ENCODE results near the gene IFT122. TPM values are rescaled to one million over a fixed set of nuclear protein-coding genes. Genes with fewer than 3 reads are reported as not detected.
"Not testable (repeated sequence)": the region's sequence is repeated elsewhere in the genome, so short reads cannot be mapped to it uniquely, and the experiment has no call there.

The IFT122 gene
- total RNA-seq, 2 donors from 2014 or later, result 18.8 to 21.6 TPM

DNA sequence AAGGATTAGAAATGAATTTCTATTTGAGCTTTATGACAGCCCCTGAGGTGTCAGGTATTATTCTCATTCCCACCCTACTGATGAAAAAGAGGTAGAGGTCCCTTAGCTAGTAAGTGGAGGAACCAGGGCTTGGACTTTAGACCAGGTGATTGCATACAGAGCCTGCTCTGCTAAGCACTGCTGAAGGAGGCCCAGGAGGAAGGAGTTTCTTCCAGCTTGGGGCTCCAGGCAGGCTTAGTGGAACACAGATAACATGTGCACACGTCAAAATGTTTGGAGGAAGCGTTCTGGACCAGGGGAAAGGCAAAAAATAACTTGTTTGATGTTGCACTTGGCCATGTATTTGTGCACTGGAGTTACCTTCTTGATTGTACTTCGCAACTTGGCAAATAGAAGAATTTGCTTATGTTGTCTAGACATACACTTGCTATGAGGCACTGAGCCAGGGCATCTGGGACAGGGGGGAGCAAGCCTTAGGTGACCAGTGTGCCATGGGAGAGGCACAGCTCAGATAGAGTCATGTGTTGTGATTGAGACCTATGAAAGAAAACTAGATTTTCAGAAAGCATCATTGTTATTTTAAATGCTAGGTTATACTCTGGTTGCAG lies 22.4 kb downstream of the IFT122 start:
- intact Hi-C loops (cut with DNase I, micrococcal nuclease), result no loop called here
- ATAC-seq (peak; percentile 52), DNase-seq (no peak)

DNA sequence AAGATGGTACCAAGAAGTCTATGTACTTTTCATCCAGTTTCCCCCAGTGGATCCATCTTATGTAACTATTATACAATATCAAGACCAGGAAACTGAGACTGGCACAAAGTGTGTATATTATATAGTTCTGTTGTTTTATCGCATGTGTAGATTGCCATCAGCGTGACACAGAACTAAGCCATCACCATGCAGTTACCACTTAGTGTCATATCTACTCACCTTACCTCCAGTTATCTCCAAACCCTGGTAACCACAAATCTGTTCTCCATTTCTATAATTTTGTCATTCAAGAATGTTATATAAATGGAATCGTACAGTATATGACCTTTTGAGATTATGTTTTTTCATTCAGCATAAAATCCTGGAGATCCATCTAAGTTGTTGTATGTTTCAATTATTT lies 23.1 kb downstream of the IFT122 start:
- no peak for ATAC-seq
- intact Hi-C loops (cut with DNase I, micrococcal nuclease), result no loop called here
- no peak for DNase-seq

GRCh38 chr3:129463716-129464115 lies 23.7 kb downstream of the IFT122 start:
- DNase-seq (no peak), ATAC-seq (no peak)
- intact Hi-C loops (cut with DNase I, micrococcal nuclease), result no loop called here

DNA sequence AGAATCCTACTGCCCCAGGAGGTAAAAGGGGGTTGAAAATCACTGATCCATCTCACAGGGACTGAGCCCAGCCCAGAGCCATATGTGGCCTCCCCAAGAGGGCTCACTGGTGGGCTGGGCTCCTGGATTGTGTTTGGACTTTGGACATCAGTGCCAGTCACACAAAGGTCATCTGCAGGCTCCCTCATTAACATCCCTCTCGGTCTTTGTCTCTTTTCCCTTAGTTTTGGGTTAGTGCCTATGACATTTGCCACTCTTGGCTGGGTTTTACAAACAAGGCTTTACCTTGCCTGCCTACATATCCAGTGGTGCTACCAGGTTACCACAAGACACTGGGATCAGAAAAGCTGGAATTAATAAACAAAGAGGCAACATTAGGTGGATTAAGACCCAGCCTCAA lies 27.9 kb downstream of the IFT122 start:
- intact Hi-C loops (cut with DNase I, micrococcal nuclease), result no loop called here
- peak; percentile 74 for ATAC-seq
- no peak for DNase-seq

DNA sequence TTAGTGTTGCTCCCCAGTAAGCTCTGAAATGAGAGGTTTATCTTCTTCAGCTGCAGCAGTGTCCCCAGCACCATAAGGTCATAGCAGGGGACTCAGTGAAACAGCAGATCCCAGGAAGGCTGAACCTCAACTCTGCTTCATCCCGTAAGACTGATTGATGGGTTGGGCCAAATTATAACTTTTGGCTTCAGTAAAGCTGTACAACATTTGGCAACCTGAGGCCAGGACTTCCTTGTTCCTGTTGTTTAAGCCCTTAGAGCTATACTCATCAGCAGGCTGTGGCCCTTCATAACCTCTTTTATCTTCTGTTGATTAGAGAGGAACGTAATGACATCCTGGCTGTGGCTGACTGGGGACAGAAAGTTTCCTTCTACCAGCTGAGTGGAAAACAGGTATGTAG lies 29.0 kb downstream of the IFT122 start:
- intact Hi-C loops (cut with DNase I, micrococcal nuclease), result no loop called here
- DNase-seq, result peak in 1 of 2 donors; percentile 19
- peak; percentile 92 for ATAC-seq

GRCh38 chr3:129470861-129471260 lies 30.8 kb downstream of the IFT122 start:
- ATAC-seq (no peak), DNase-seq (no peak)
- intact Hi-C loops (cut with DNase I, micrococcal nuclease), result no loop called here

- DNase-seq, result no peak
- intact Hi-C loops (cut with DNase I, micrococcal nuclease), result no loop called here
- no peak for ATAC-seq
Observed at GRCh38 chr3:129473067-129473768, 33.2 kb downstream of the IFT122 start.

DNA sequence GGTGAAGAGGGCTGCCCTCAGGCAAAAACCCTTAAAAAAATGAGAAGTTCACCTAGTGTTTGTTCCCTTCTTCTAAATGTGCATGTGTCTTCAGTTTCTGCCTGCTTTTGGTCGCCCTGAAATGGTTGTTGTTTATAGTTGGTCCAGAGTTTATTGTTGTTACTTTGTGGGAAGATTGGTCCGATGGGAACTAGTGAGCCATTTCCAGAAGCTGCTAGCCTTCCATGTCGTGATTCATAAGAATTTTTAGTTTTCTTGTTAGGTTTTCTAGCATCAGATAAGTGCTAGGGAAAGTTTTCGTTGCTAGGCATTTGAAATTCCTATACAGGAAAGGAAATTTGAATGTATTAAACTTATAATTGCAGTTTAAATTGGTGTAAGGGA lies 33.7 kb downstream of the IFT122 start:
- intact Hi-C loops (cut with DNase I, micrococcal nuclease), result no loop called here
- no peak for DNase-seq
- no peak for ATAC-seq

DNA sequence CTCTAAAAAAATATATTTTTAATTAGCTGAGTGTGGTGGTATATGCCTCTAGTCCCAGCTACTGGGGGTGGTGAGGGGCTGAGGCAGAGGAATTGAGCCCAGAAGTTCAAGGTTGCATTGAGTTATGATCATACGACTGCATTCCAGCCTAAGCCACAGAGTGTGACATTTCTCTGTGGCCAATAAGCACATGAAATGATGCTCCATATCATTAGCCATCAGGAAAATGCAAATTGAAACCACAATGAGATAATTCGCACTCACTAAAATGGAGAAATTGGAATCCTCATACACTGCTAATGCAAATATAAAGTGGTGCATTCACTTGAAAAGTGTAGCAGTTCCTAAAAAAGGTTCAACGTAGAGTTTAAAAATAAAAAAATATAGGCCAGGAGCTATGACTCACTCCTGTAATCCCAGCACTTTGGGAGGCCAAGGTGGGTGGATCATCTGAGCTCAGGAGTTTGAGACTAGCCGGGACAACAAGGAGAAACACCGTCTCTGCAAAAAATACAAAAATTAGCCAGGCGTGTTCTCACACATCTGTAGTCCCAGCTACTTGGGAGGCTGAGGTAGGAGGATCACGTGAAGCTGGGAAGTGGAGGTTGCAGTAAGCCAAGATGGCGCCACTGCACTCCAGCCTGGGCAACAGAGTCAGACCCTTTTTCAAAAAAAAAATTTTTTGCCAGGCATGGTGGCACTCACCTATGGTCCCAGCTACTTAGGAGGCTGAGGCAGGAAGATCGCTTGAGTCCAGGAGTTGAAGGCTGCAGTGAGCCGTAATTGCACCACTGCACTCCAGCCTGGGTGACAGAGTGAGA lies 35.2 kb downstream of the IFT122 start:
- intact Hi-C loops (cut with DNase I, micrococcal nuclease), result no loop called here
- no peak for ATAC-seq
- DNase-seq, result no peak

DNA sequence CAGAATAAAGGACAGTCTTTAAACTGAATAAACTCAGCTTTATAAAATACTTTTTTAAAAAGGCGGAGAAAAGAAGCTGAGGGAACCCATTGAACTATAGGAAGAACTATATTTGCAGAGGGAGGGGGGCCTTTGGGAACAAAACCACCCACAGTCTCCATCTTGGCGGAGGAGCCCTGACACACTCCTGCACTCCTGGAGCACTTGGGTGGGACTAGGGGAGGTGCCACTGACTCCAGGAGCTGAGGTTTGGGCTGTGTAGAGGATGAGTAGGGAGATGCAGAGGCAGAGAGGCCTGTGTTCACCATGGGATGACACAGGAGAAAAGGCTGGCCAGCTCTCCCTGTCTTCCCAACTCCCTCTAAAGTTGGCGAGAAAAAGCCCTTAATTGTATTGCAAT lies 35.8 kb downstream of the IFT122 start:
- no peak for ATAC-seq

DNA sequence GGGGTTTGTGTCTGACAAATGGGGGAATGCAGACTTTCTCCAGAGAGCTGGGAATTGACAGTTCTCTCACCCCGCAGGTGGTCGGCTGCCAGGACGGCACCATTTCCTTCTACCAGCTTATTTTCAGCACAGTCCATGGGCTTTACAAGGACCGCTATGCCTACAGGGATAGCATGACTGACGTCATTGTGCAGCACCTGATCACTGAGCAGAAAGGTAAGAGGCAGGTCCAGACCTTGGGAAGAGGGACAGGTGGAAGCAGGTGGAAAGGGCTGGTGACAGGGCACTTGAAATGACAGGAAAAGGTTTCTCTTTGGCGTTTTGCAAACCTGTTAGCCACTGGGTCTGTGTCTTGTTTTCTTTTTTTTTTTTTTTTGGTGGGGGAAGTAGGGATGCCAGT lies 36.6 kb downstream of the IFT122 start:
- intact Hi-C loops (cut with DNase I, micrococcal nuclease), result no loop called here
- DNase-seq (no peak), ATAC-seq (no peak)

More for the DNA sequence above, 35.8 kb downstream of the IFT122 start:
- intact Hi-C loops (cut with DNase I, micrococcal nuclease), result no loop called here
- DNase-seq, result no peak

- DNase-seq; intact Hi-C loops (cut with DNase I, micrococcal nuclease); ATAC-seq: not testable (repeated sequence)
Observed at GRCh38 chr3:129481225-129481765, 41.3 kb downstream of the IFT122 start.

DNA sequence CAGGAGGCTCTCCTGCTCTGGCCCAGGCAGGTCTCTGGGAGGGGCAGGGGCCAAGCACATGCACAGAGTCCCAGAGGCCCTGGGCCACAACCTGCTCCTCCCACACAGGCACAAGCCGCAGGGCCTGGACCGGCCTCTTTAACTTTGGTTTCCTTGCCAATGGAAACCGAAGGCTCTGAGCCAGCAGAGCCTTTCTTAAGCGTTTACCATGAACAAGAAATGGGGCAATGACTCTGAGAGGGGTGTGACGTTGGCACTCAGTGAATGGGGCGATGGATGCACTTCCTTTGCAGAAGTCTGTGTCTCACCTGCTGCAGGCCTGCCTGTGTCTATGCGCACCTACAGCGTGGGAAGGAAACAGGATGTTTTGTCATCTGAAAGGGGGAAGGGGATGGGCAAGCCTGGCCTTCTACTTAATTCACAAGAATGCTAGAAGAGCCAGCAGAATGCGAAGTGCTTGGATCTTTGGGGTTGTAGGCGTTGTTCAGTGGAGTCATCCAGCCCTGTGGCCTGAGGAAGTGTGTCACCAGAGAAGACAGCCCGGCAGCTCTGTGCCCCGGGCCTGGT lies 41.8 kb downstream of the IFT122 start:
- ATAC-seq (no peak), DNase-seq (no peak)
- intact Hi-C loops (cut with DNase I, micrococcal nuclease), result no loop called here

DNA sequence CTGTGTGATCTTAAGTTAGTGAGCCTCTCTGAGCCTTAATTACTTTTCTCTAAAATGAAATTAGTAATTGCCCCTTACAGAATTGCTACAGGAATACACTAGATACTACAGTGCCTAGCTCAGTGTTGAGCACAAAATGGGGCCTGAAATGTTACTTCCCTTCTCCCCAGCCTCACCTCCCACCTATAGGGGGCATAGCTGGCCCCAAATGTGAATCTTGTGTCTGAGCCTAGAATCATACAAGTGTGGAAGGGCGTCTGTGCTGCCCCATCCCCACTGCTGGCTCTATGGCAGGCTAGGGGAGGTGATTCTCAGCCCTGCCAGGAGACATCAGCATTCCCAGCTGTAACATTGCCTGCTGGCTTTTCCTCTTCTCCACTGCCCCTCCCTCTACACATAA lies 42.7 kb downstream of the IFT122 start:
- ATAC-seq, result no peak
- DNase-seq, result no peak
- intact Hi-C loops (cut with DNase I, micrococcal nuclease), result no loop called here

DNA sequence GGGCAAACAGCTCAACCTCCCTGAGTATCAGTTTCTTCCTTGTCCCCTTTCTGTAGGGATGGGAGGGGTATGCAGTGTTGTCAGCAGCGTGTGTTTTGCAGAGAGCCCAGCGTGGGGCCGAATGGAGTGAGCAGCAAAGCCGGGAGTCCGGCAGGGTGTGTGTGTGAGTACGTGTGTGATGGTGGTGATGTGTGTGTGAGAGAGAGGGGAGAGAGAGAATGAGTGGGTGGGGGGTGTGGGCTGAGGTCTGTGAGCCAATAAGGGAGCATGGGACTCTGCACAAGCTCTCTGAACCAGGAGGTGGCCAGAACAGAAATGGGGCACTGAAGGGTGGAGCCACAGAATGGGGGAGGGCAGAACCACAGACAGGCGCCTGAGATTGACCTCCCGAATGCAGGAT lies 43.8 kb downstream of the IFT122 start:
- ATAC-seq (no peak), DNase-seq (no peak)
- intact Hi-C loops (cut with DNase I, micrococcal nuclease), result no loop called here

DNA sequence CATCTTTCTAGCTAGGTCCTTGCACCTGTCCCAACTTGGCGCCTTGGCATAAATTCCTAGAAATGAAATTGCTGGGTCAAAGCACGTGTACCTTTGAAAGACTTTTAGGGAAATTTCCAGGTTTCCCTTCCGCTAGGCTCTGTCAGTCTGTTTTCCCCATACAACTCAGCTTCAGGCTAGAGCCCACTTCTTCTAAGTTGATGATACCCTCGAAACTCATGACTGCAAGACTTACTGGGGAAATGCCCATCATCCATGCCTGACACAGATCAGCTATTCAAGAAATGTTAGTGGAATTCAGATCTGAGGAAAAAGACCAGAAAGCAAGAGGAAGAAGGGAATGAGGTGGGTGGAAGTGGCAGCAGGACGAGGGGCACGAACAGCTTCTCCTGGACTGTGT lies 45.1 kb downstream of the IFT122 start:
- DNase-seq; ATAC-seq; intact Hi-C loops (cut with DNase I, micrococcal nuclease): not testable (repeated sequence)

- DNase-seq (peak; percentile 46 to 73), ATAC-seq (no peak)
- intact Hi-C loops (cut with DNase I, micrococcal nuclease), result no loop called here
Observed at GRCh38 chr3:129485721-129486663, 46.0 kb downstream of the IFT122 start.

- ATAC-seq, result no peak
- no peak for DNase-seq
- intact Hi-C loops (cut with DNase I, micrococcal nuclease), result no loop called here
Observed at GRCh38 chr3:129486664-129487035, 46.6 kb downstream of the IFT122 start.
